ENCODE results near the gene NRG2.

DNA sequence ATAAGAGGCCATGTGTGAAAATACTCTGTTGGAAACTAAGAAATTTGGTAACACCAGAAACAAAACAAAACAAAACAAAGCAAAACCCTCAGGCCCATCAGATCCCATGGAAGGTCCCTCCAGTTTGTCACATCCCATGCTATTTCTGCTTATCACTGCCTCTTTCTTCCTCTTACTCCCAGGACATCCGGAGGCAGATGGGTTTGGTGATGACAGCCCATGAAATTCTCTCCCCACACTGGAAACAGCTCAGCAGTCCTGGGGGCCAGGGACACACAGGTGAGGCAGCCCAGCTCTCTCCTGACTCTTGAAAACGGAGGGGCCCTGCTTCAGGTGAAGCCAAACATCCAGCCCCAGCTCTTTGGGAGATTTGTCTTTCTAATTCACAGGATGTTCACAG lies 63.2 kb downstream of the NRG2 start:
- TF ChIP-seq, protein P1, sequence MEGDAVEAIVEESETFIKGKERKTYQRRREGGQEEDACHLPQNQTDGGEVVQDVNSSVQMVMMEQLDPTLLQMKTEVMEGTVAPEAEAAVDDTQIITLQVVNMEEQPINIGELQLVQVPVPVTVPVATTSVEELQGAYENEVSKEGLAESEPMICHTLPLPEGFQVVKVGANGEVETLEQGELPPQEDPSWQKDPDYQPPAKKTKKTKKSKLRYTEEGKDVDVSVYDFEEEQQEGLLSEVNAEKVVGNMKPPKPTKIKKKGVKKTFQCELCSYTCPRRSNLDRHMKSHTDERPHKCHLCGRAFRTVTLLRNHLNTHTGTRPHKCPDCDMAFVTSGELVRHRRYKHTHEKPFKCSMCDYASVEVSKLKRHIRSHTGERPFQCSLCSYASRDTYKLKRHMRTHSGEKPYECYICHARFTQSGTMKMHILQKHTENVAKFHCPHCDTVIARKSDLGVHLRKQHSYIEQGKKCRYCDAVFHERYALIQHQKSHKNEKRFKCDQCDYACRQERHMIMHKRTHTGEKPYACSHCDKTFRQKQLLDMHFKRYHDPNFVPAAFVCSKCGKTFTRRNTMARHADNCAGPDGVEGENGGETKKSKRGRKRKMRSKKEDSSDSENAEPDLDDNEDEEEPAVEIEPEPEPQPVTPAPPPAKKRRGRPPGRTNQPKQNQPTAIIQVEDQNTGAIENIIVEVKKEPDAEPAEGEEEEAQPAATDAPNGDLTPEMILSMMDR (IDR thresholded peaks at IDR 0.05; ENCODE audit: insufficient read depth, low read length, poor library complexity, severe bottlenecking) = no peak
- TF ChIP-seq EZH2phosphoT487 (conservative IDR thresholded peaks at IDR 0.05; ENCODE audit: low read length) = no peak
